SIG-M5 treated with dmso at 0.1 percent for 504 hours (cell line): ENCODE results near the gene ARF5.

Experiments used
- DNase-seq: peaks from one replicate; lab custom pipeline; 2025; ENCODE audit not compliant: unreplicated experiment; lab: John Stamatoyannopoulos, UW

Gene ARF5

DNA sequence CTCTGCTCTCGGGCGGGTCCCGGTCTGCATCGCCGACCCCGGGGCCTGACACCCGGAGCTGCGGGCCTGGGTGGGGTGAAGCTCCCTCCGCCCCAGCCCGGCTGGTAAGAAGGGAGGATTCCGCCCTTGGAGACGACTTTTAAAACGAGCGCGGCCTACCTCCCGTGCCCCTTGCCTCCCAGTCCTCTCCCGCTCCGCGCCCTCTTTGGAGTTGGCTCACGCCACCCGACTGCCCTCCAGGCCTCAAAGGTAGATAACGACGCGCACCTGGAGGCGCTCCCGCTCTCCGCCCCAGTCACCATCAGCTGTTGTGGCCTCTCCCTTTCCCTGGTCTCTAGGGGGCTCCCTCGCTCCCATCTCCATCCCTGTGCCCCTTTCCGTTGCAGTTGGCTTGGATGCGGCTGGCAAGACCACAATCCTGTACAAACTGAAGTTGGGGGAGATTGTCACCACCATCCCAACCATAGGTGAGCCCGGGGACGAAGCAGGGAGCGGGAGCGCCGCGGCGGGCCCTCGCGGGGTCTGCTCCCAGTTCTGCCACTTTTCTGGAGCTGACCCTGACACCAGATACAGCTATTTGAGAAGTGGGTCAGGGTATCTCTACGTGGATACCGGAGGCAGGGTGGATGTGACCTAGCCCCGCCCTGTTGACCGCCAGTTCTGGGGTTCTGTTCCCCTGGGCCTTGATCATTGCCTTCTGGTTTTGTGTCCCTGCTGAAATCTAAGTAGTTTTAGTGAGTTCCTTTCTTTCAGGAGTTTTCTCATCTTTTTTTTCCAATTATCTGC, 679 bp downstream of the ARF5 start:
- DNase-seq, result peak; percentile 40

- no peak for DNase-seq
Observed at GRCh38 chr7:127589896-127590295, 1.7 kb downstream of the ARF5 start.

DNA sequence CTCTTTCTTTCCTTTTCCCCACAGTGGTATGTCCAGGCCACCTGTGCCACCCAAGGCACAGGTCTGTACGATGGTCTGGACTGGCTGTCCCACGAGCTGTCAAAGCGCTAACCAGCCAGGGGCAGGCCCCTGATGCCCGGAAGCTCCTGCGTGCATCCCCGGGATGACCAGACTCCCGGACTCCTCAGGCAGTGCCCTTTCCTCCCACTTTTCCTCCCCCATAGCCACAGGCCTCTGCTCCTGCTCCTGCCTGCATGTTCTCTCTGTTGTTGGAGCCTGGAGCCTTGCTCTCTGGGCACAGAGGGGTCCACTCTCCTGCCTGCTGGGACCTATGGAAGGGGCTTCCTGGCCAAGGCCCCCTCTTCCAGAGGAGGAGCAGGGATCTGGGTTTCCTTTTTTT, 3.0 kb downstream of the ARF5 start:
- no peak for DNase-seq

DNA sequence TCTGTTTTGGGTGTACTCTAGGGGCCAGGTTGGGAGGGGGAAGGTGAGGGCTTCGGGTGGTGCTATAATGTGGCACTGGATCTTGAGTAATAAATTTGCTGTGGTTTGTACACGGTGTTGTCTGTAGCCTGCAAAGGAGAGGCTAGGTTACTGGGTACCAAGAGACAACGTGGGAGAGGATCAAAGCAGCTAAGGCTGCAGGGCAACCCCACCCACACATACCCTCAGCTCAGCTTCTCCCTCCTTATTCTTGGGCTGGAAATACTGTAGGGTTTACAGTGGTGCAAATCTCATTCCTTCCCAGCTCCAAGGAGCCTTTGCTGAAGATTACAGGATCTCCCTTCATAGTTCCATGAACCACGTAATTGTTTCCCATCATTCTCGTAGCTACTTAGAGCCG, 3.4 kb downstream of the ARF5 start:
- no peak for DNase-seq

GRCh38 chr7:127592550-127592949, 4.3 kb downstream of the ARF5 start:
- DNase-seq, result no peak

- peak; percentile 91 for DNase-seq
Observed at GRCh38 chr7:127594490-127594889, 6.3 kb downstream of the ARF5 start.

- DNase-seq, result no peak
Observed at GRCh38 chr7:127595737-127596136, 7.5 kb downstream of the ARF5 start.

DNA sequence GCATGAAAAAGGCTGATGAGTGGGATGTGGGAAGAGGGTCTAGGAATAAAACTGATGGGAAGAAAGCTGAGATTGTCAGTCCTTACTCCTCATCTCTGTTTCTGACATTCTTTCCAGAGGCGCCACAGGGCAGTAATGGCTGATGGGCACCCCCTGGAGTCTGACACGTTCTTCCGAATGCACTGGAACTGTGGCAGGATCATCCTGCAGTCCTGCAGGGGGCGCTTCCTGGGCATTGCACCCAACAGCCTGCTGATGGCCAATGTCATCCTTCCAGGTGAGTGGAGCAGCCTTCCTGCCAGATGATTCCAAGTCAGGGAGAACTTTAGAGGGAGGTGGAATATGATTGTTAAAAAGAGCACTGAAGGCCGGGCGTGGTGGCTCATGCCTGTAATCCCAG, 10.1 kb downstream of the ARF5 start:
- DNase-seq, result no peak

GRCh38 chr7:127600885-127601284, 12.7 kb downstream of the ARF5 start:
- no peak for DNase-seq

DNA sequence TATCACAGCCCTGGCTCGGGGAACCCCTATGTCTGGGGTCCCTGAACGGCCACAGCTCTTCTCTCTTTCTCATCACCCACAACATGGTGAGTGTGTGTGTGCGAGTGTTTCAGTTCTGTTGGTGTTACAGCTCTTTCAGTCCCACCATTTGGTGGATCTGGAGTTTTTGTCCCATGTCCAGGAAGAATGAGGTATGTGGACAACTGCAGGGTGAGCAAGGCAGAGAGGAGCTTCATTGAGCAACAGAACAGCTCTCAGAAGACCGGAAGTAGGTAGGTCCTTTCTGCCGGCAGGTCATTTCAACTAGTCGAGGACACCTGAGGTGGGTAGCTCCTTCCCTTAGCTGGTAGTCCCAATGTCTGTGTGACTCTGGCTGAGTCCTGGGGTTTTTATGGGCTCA, 20.2 kb downstream of the ARF5 start:
- DNase-seq, result no peak

- no peak for DNase-seq
Observed at GRCh38 chr7:127609297-127609696, 21.1 kb downstream of the ARF5 start.

- no peak for DNase-seq
Observed at GRCh38 chr7:127612263-127612662, 24.1 kb downstream of the ARF5 start.

- no peak for DNase-seq
Observed at GRCh38 chr7:127616724-127617123, 28.5 kb downstream of the ARF5 start.

DNA sequence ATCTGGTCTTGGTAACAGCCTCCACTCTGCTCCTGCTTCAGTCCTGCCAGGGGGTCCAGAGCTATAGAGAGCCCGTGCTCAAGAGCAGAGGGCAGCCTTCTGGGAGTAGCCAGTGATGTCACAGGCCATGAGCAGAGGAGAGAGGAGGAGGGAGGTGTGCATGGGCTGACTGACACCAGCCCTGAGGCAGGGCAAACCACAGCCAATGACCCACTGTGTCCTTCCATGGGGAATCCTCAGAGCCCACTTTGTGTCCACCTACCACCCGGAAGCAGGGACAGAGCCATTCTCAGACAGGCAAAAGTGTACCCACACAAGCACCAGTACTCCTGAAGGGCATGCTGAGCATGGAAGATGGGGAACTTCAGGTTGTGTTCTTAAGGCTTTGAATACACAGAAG, 29.8 kb downstream of the ARF5 start, which contains the start of gene PAX4:
Gene PAX4 (minus strand): TSS at position 101 of the 400 bp plus-strand sequence. CDS start 2,214 bp downstream, outside the sequence.
- no peak for DNase-seq

GRCh38 chr7:127618775-127619174, 30.6 kb downstream of the ARF5 start:
- no peak for DNase-seq

GRCh38 chr7:127619681-127620405, 31.6 kb downstream of the ARF5 start:
- DNase-seq, result no peak

- DNase-seq, result peak; percentile 23
Observed at GRCh38 chr7:127620406-127621233, 32.4 kb downstream of the ARF5 start.

DNA sequence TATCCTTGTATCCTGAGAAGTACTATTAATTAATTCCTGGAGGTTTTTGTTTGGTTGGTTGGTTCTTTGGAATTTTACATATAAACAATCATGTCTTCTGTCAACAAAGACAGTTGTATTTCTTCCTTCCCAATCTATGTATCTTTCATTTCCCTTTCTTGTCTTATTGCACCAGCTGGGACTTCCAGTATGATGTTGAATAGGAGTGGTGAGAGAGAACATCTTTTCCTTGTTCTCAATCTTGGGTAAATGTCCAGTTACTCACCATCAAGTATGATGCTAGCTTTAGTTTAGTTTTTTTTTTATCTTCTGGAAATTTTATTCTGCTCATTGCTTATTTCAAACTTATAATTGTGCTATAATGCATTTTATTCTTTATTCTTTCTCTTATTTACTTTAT, 37.1 kb downstream of the ARF5 start:
- no peak for DNase-seq

DNA sequence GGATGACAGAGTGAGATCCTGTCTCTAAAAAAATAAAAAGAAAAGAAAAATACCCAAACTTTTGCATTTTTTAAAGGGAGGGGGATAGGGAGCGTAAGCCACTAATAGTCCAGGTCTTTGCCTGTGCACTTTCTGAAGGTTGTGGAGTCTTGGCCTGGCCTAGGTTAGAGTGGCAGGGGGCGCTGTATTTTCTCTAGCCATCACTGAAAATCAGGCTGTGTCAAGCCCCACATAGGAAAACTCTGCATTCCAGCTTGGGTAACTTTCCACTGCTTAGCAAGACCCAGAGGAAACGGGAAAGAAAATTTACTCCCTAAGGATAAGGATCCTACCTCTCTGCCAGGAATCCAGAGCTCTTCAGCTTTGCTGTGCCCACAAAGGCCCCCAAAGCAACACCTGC, 40.2 kb downstream of the ARF5 start:
- no peak for DNase-seq

- peak; percentile 27 for DNase-seq
Observed at GRCh38 chr7:127629268-127629854, 41.1 kb downstream of the ARF5 start.

DNA sequence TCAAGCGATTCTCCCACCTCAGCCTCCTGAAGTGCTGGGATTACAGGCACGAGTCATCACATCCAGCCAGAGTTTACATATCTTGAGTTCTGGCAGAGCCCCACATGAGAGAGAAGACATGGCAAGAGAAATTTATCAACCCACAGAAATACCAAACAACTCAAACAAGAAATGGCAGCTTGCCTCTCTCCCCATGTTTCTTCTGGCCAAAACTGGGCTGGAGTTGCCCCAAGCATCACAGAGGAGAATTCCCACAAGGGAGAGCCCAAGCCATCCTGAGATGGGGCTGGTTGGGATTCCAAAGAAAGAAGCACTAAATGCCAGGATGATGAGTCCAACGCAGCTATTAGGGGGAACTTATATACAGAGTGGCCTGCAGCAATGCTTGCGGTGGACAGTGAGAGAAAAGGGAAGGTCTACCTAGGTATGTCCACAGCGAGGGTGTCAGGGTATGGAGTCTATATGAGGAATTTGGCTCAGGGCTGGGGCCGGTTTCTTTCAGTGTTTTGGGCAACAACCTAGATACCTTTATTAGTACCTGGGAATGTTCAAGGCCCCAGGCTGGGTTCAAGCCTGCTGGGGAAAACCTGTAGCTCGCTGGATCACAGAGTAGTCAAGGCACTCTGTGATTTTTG, 44.2 kb downstream of the ARF5 start:
- DNase-seq, result no peak
